ENCODE results near the gene RAMP3.

DNA sequence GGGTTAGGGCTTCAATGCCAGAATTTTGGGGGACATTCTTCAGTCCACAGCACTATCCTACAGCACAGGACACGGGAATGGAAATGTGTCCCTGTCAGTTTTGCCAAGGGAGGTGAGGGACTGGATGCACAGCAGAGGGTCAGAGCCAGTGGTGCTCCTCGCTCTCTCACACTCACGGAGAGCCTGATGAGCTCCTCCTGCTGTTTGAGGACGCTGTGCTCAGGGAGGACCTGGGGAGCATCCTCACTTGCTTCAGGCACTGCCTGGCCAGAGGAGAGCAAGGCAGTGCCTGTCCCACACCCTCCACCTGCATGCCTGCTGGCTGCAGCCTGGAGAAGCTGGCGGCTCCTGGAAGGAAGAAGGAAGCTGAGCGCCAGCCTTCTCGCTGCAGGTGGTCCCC lies 58.6 kb downstream of the RAMP3 start:
- TF ChIP-seq, protein P1, sequence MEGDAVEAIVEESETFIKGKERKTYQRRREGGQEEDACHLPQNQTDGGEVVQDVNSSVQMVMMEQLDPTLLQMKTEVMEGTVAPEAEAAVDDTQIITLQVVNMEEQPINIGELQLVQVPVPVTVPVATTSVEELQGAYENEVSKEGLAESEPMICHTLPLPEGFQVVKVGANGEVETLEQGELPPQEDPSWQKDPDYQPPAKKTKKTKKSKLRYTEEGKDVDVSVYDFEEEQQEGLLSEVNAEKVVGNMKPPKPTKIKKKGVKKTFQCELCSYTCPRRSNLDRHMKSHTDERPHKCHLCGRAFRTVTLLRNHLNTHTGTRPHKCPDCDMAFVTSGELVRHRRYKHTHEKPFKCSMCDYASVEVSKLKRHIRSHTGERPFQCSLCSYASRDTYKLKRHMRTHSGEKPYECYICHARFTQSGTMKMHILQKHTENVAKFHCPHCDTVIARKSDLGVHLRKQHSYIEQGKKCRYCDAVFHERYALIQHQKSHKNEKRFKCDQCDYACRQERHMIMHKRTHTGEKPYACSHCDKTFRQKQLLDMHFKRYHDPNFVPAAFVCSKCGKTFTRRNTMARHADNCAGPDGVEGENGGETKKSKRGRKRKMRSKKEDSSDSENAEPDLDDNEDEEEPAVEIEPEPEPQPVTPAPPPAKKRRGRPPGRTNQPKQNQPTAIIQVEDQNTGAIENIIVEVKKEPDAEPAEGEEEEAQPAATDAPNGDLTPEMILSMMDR (IDR thresholded peaks at IDR 0.05) = no peak
- TF ChIP-seq POLR2A (IDR thresholded peaks at IDR 0.05) = no peak
